Tibial nerve (tissue), 4 donors: ENCODE measurements around the gene LRRC28. TPM values are rescaled to one million over a fixed set of nuclear protein-coding genes. Genes with fewer than 3 reads are reported as not detected.
"Not testable (repeated sequence)": the region's sequence is repeated elsewhere in the genome, so short reads cannot be mapped to it uniquely, and the experiment has no call there.

ENCODE experiments used
- DNase-seq, 2 donors: peaks; one replicate each; pipeline ENCODE4 v3.0.0-alpha.2; 2019; ENCODE audit warnings: low spot score in 2 of 2
- H3K27ac ChIP-seq, 4 donors: fragments of 200-600 bp; sonication (generic) in 3 of 4; one replicate each; pipeline ENCODE4 v1.5.1; 2017 to 2019; ENCODE audit warnings: mild to moderate bottlenecking in 1 of 4
- H3K27me3 ChIP-seq, 2 donors: fragments of 200-600 bp; sonication (generic) in 1 of 2; one replicate each; pipeline versions ENCODE4 v1.5.1 to v1.6.0; 2017 to 2019
- H3K36me3 ChIP-seq, 3 donors: fragments of 200-600 bp; sonication (generic); one replicate each; pipeline ENCODE4 v1.5.1; 2018 to 2019
- H3K4me1 ChIP-seq, 4 donors: fragments of 200-600 bp; sonication (generic) in 3 of 4; one replicate each; pipeline ENCODE4 v1.5.1; 2017 to 2019
- H3K4me3 ChIP-seq, 4 donors: fragments of 200-600 bp; sonication (generic) in 3 of 4; one replicate each; pipeline ENCODE4 v1.5.1; 2017 to 2019; ENCODE audit warnings: mild to moderate bottlenecking in 1 of 4, moderate library complexity in 1 of 4
- H3K9me3 ChIP-seq, 4 donors: fragments of 200-600 bp; sonication (generic) in 3 of 4; one replicate each; pipeline ENCODE4 v1.5.1; 2017 to 2019
- EP300 ChIP-seq, 2 donors: sonication (generic); formaldehyde crosslinking; IDR thresholded peaks; one replicate each; pipeline ENCODE4 v1.6.1; 2017; ENCODE audit warnings: antibody characterized with exemption in 2 of 2, mild to moderate bottlenecking in 1 of 2
- POLR2A ChIP-seq, 2 donors: fragments of 450-650 bp; IDR thresholded peaks; one replicate each; pipeline ENCODE4 v1.6.1; 2017; ENCODE audit warnings: antibody characterized with exemption in 2 of 2, mild to moderate bottlenecking in 2 of 2, moderate library complexity in 2 of 2
- WGBS, 2 donors: methylation state at CpG; one replicate each; pipeline ENCODE4 v1.1.5; 2018; 5-methylcytosine and 5-hydroxymethylcytosine counted together
- total RNA-seq, 4 donors: library from RNA; depleted of rRNA; stranded (reverse); fragments of >200 nt; gene quantifications; one replicate each; pipeline ENCODE4 v1.1.0, GENCODE V29; 2016
- TF ChIP-seq, protein P1 (sequence below), 5 experiments: fragments of 200-600 bp in 3 of 5; fragments of 450-650 bp in 2 of 5; sonication (generic) in 3 of 5; IDR thresholded peaks; one replicate each; pipeline ENCODE4 v1.5.1; 2016 to 2019; ENCODE audit warnings: antibody characterized with exemption in 5 of 5, mild to moderate bottlenecking in 3 of 5, moderate library complexity in 2 of 5

LRRC28 gene
- total RNA-seq, 4 donors from 2014 or later: 21.6 to 73.4 (median 33.5) TPM

DNA sequence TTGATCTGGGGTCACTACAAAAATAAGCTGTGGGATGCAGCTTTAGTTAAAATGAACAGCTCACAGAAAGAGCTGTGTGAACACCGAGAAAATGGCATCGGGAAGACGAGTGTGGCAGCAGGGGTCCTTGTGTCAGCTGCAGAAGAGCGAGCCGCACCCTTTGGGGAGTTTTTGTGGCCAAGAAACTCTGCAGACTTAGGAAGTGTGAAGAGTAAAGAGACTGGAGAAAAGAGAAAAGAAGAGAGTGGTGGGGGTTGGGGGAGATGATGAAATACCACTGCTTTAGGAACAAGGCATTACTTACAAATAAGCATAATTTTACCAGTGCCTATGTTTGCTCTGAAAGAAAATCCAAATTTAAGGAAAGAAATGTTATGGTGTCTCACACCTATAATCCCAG lies 147.8 kb downstream of the LRRC28 start:
- H3K4me3 ChIP-seq: no peak overlapping the region
- WGBS, 2 donors: 59% methylated on average over 5 of the region's 5 CpGs
- H3K27ac ChIP-seq: no peak overlapping the region
- TF ChIP-seq POLR2A (IDR thresholded peaks at IDR 0.05) (no peak), EP300 (IDR thresholded peaks at IDR 0.05) (no peak)
- TF ChIP-seq, protein P1, sequence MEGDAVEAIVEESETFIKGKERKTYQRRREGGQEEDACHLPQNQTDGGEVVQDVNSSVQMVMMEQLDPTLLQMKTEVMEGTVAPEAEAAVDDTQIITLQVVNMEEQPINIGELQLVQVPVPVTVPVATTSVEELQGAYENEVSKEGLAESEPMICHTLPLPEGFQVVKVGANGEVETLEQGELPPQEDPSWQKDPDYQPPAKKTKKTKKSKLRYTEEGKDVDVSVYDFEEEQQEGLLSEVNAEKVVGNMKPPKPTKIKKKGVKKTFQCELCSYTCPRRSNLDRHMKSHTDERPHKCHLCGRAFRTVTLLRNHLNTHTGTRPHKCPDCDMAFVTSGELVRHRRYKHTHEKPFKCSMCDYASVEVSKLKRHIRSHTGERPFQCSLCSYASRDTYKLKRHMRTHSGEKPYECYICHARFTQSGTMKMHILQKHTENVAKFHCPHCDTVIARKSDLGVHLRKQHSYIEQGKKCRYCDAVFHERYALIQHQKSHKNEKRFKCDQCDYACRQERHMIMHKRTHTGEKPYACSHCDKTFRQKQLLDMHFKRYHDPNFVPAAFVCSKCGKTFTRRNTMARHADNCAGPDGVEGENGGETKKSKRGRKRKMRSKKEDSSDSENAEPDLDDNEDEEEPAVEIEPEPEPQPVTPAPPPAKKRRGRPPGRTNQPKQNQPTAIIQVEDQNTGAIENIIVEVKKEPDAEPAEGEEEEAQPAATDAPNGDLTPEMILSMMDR (IDR thresholded peaks at IDR 0.05): no peak
- H3K9me3 ChIP-seq: no peaks in the 10 kb centered on the region
- H3K4me1 ChIP-seq: no peaks in the 10 kb centered on the region
- DNase-seq: no peak
- H3K27me3 ChIP-seq: no peaks in the 10 kb centered on the region
- H3K36me3 ChIP-seq: no peaks in the 10 kb centered on the region

DNA sequence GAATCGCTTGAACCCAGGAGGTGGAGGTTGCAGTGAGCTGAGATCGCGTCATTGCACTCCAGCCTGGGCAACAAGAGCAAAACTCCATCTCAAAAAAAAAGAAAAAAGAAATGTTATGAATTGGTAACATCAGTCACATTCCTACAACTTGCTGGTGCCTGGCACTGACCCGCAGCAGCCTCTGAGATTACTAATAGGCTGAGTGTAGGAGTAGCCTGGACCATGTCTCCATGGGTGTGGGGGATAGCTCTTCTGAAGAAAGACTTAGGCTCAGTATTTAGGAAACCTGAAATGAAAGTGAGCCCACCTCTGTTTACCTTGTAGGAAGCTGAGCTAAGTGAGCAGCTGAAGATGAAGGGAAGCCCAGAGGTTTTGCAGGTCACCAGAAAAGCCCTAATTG lies 148.3 kb downstream of the LRRC28 start:
- DNase-seq: no peak
- no peak for TF ChIP-seq POLR2A (IDR thresholded peaks at IDR 0.05)
- no peak for TF ChIP-seq EP300 (IDR thresholded peaks at IDR 0.05)
- TF ChIP-seq, protein P1 (IDR thresholded peaks at IDR 0.05): no peak
- Histone ChIP-seq H3K4me1 (no peaks in the 10 kb centered on the region), H3K4me3 (no peak overlapping the region), H3K9me3 (no peaks in the 10 kb centered on the region), H3K27me3 (no peaks in the 10 kb centered on the region), H3K36me3 (no peaks in the 10 kb centered on the region), H3K27ac (no peak overlapping the region)
- 94% methylated on average over 4 of the region's 4 CpGs for WGBS, 2 donors

DNA sequence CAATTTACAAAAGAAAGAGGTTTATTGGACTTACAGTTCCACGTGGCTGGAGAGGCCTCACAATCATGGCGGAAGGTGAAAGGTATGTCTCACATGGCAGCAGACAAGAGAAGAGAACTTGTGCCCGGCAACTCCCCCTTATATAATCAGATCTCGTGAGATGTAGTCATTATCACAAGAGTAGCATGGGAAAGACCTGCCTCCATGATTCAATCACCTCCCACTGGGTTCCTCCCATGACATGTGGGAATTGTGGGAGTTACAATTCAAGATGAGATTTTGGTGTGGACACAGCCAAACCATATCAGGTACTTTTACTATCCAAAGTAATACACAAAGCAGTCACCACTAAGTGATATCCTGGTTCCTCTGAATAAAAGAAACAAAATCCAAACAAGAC lies 149.9 kb downstream of the LRRC28 start:
- not testable (repeated sequence) for H3K27ac ChIP-seq, H3K4me1 ChIP-seq, H3K27me3 ChIP-seq, H3K9me3 ChIP-seq, H3K36me3 ChIP-seq, DNase-seq, H3K4me3 ChIP-seq
- WGBS, 2 donors: 86 to 87% methylated on average over 4 of the region's 4 CpGs

DNA sequence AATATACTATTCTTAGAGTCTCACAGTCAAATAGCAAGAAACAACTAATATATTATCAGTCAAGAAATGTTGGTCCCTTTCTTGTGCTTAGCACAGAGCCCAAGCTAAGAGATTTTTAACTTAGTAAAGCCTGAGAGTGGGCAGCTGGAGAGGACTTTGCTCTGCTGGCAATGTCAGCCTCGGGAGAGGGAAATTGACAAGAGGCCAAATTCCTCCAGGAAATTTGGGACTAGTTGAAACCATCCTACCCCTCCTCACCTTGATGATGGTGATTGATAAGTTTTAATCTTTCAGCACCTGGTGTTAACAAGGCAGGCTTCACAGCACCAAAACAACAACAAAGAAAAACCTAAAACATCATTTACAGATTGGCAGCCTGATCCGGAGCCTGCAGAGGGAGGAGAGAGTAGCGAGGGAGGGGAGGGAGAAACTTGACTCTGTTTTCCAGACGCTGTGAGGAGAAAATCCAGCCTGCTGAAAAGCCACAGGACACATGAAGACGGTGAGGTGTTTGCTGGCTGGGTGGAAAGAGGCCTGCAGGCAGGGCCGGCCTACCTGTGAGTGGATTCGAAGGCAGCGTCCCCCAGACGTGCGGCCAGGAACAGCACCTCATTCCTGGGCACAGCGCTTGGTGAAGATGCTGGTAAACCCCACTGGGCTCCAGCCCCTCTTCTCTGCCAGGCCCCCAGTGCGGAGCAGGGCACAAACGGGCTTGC lies 150.9 kb downstream of the LRRC28 start:
- H3K36me3 ChIP-seq: no peaks in the 10 kb centered on the region
- no peaks in the 10 kb centered on the region for H3K27me3 ChIP-seq
- TF ChIP-seq, protein P1 (IDR thresholded peaks at IDR 0.05): no peak
- TF ChIP-seq EP300 (IDR thresholded peaks at IDR 0.05) (no peak), POLR2A (IDR thresholded peaks at IDR 0.05) (no peak)
- H3K27ac ChIP-seq: no peak overlapping the region
- DNase-seq: no peak
- H3K9me3 ChIP-seq: no peaks in the 10 kb centered on the region
- no peak overlapping the region for H3K4me3 ChIP-seq
- WGBS, 2 donors: 65% methylated on average over 13 of the region's 13 CpGs
- H3K4me1 ChIP-seq: no peaks in the 10 kb centered on the region

DNA sequence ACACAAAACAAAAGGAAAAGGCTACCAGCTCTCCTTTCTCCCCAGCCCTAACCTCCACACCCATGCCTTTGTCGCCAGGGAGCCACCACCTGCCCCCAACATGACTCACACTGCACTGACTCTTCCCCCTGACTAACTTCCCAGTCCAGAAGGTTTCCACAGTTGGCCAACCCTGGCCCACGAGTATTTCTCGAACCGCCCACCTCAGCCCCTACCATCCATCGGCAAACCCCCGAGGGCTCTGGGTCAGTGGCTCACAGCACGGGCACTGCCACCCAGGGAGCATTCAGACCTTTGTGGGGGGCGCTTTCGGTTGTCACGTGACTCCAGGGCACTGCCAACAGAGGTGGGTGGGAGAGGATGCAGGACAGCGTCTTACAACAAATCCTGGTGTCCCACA lies 152.3 kb downstream of the LRRC28 start:
- H3K36me3 ChIP-seq: no peaks in the 10 kb centered on the region
- 77 to 80% methylated on average over 10 to 11 of the region's 11 CpGs for WGBS, 2 donors
- no peaks in the 10 kb centered on the region for H3K9me3 ChIP-seq
- no peak for DNase-seq
- no peaks in the 10 kb centered on the region for H3K27me3 ChIP-seq
- no peak overlapping the region for H3K27ac ChIP-seq
- peaks cover 0 to 11% (median 4%) of the 10 kb centered on the region in 4 donors for H3K4me1 ChIP-seq
- no peak for TF ChIP-seq POLR2A (IDR thresholded peaks at IDR 0.05)
- TF ChIP-seq EP300 (IDR thresholded peaks at IDR 0.05): no peak
- TF ChIP-seq, protein P1 (IDR thresholded peaks at IDR 0.05): no peak
- no peak overlapping the region for H3K4me3 ChIP-seq
